OCI-LY1 (cell line): Measurements from ENCODE around the gene GBF1.

Experiments used
- H2AFZ ChIP-seq: fragments of 200-600 bp; sonication (generic), shearing (Covaris generic); 2 replicates; pipeline ENCODE4 v1.6.0; 2014; ENCODE audit warnings: antibody characterized with exemption, mild to moderate bottlenecking, low read length
- H3F3A ChIP-seq: fragments of 200-600 bp; sonication (generic), shearing (Covaris generic); 2 replicates; pipeline ENCODE4 v1.6.0; 2014; ENCODE audit warnings: mild to moderate bottlenecking, antibody characterized with exemption, low read length, moderate library complexity; ENCODE audit not compliant: insufficient read depth
- H3K27ac ChIP-seq: fragments of 200-600 bp; sonication (generic); 2 replicates; pipeline ENCODE4 v1.5.1; 2014; ENCODE audit warnings: low read length, mixed run types, mild to moderate bottlenecking, low read depth; ENCODE audit not compliant: poor library complexity, severe bottlenecking
- H3K27me3 ChIP-seq: fragments of 200-600 bp; sonication (generic); 2 replicates; pipeline ENCODE4 v1.6.0; 2014; ENCODE audit warnings: antibody characterized with exemption, mild to moderate bottlenecking, low read length, moderate library complexity; ENCODE audit not compliant: insufficient read depth
- H3K36me3 ChIP-seq: fragments of 200-600 bp; sonication (generic); 2 replicates; pipeline ENCODE4 v1.6.1; 2014; ENCODE audit warnings: mild to moderate bottlenecking, antibody characterized with exemption, low read length, moderate library complexity, mixed read lengths; ENCODE audit not compliant: insufficient read depth
- H3K4me1 ChIP-seq: fragments of 200-600 bp; sonication (generic); 2 replicates; pipeline ENCODE4 v1.5.1; 2014; ENCODE audit warnings: mild to moderate bottlenecking, low read length, moderate library complexity; ENCODE audit not compliant: insufficient read depth, severe bottlenecking
- H3K4me2 ChIP-seq: fragments of 200-600 bp; sonication (generic), shearing (Covaris generic); 2 replicates; pipeline ENCODE4 v1.6.1; 2014; ENCODE audit warnings: low read length
- H3K4me3 ChIP-seq: fragments of 200-600 bp; sonication (generic); 2 replicates; pipeline ENCODE4 v1.5.1; 2014; ENCODE audit warnings: low read length, low read depth, mild to moderate bottlenecking, mixed read lengths; ENCODE audit not compliant: poor library complexity, severe bottlenecking
- H3K79me2 ChIP-seq: fragments of 200-600 bp; shearing (Covaris generic); 2 replicates; pipeline ENCODE4 v1.6.1; 2016; ENCODE audit warnings: mixed run types, low read length, mixed read lengths; ENCODE audit not compliant: insufficient read depth
- H3K9ac ChIP-seq: fragments of 200-600 bp; sonication (generic), shearing (Covaris generic); 2 replicates; pipeline ENCODE4 v1.6.1; 2014; ENCODE audit warnings: mild to moderate bottlenecking, low read length, mixed read lengths
- H3K9me2 ChIP-seq: fragments of 200-600 bp; sonication (generic), shearing (Covaris generic); 2 replicates; pipeline ENCODE4 v1.6.1; 2014; ENCODE audit warnings: low read depth, mild to moderate bottlenecking, low read length, mixed read lengths
- H3K9me3 ChIP-seq: fragments of 200-600 bp; shearing (Covaris generic); 2 replicates; pipeline ENCODE4 v1.6.1; 2014; ENCODE audit warnings: low read length, mixed read lengths
- H4K20me1 ChIP-seq: fragments of 200-600 bp; sonication (generic), shearing (Covaris generic); 2 replicates; pipeline ENCODE4 v1.6.0; 2016; ENCODE audit warnings: mild to moderate bottlenecking, low read length; ENCODE audit not compliant: insufficient read depth
- CTCF ChIP-seq: fragments of 200-600 bp; sonication (generic), shearing (Covaris generic); IDR thresholded peaks from 2 replicates; pipeline ENCODE4 v1.5.1; 2017; ENCODE audit warnings: mild to moderate bottlenecking, antibody characterized with exemption, low read length, moderate library complexity, mixed read lengths
- EZH2 ChIP-seq: fragments of 200-600 bp; sonication (generic), shearing (Covaris generic); IDR thresholded peaks from 2 replicates; pipeline ENCODE4 v1.8.0; 2017; ENCODE audit warnings: borderline replicate concordance, mixed run types, mild to moderate bottlenecking, antibody characterized with exemption, low read length, moderate library complexity, mixed read lengths

The GBF1 gene

GRCh38 chr10:102341038-102341688 is 95.8 kb downstream of the GBF1 start:
- no peaks in the 10 kb centered on the region for H3K79me2 ChIP-seq
- no peaks in the 10 kb centered on the region for H4K20me1 ChIP-seq
- no peaks in the 10 kb centered on the region for H3K9me2 ChIP-seq
- H3K9me3 ChIP-seq = no peaks in the 10 kb centered on the region
- H3K27ac ChIP-seq = no peak overlapping the region
- no peaks in the 10 kb centered on the region for H3K4me1 ChIP-seq
- no peak for TF ChIP-seq CTCF
- TF ChIP-seq EZH2 = no peak
- no peaks in the 10 kb centered on the region for H3F3A ChIP-seq
- H3K36me3 ChIP-seq = peaks cover 5% of the 10 kb centered on the region; the same call in 1 of the 2 replicates
- no peak overlapping the region for H2AFZ ChIP-seq
- H3K27me3 ChIP-seq = no peaks in the 10 kb centered on the region
- no peak overlapping the region for H3K4me2 ChIP-seq
- H3K9ac ChIP-seq = no peak overlapping the region
- no peak overlapping the region for H3K4me3 ChIP-seq

GRCh38 chr10:102342458-102342857 is 97.1 kb downstream of the GBF1 start:
- Histone ChIP-seq H3K9ac (no peak overlapping the region), H3K9me2 (no peaks in the 10 kb centered on the region), H3K4me2 (no peak overlapping the region), H3K4me1 (no peaks in the 10 kb centered on the region), H3K9me3 (no peaks in the 10 kb centered on the region), H3K4me3 (no peak overlapping the region), H2AFZ (no peak overlapping the region), H3K27ac (no peak overlapping the region), H4K20me1 (no peaks in the 10 kb centered on the region), H3K79me2 (no peaks in the 10 kb centered on the region), H3K36me3 (peaks cover 5% of the 10 kb centered on the region; the same call in 1 of the 2 replicates), H3F3A (no peaks in the 10 kb centered on the region), H3K27me3 (no peaks in the 10 kb centered on the region)
- TF ChIP-seq CTCF (no peak), EZH2 (no peak)

GRCh38 chr10:102342958-102343357 is 97.6 kb downstream of the GBF1 start:
- H3K9me3 ChIP-seq = no peaks in the 10 kb centered on the region
- no peaks in the 10 kb centered on the region for H3K9me2 ChIP-seq
- H3K4me1 ChIP-seq = no peaks in the 10 kb centered on the region
- H3F3A ChIP-seq = no peaks in the 10 kb centered on the region
- no peaks in the 10 kb centered on the region for H4K20me1 ChIP-seq
- no peak for TF ChIP-seq EZH2
- no peak for TF ChIP-seq CTCF
- H3K36me3 ChIP-seq = peaks cover 5% of the 10 kb centered on the region; the same call in 1 of the 2 replicates
- no peak overlapping the region for H3K9ac ChIP-seq
- H3K4me2 ChIP-seq = no peak overlapping the region
- H2AFZ ChIP-seq = no peak overlapping the region
- H3K27me3 ChIP-seq = no peaks in the 10 kb centered on the region
- no peak overlapping the region for H3K27ac ChIP-seq
- no peak overlapping the region for H3K4me3 ChIP-seq
- no peaks in the 10 kb centered on the region for H3K79me2 ChIP-seq
